Activated naive CD4-positive, alpha-beta T cell treated with anti-CD3 and anti-CD28 coated beads, Interleukin-2, amount 50 U/mL, for 72 hours (primary cell): ENCODE measurements around the gene IGSF8. TPM values are rescaled to one million over a fixed set of nuclear protein-coding genes. Genes with fewer than 3 reads are reported as not detected.
"Not testable (repeated sequence)": the region's sequence is repeated elsewhere in the genome, so short reads cannot be mapped to it uniquely, and the experiment has no call there.

ENCODE experiments used
- ATAC-seq, 2 donors: fragments of 150-1000 bp; cut with Tn5 transposase; 2 replicates each; pipeline ENCODE4 v1.10.0; 2021; ENCODE audit warnings: mild to moderate bottlenecking in 2 of 2, moderate library complexity in 2 of 2
- DNase-seq, 2 donors: peaks; one replicate each; pipeline ENCODE4 v3.0.0; 2021 to 2022; ENCODE audit warnings: low spot score in 2 of 2
- H3K27ac Mint-ChIP-seq, 2 donors: one replicate each; pipeline ENCODE4 v1.8.0; 2022; ENCODE audit warnings: mild to moderate bottlenecking in 2 of 2, mixed read lengths in 2 of 2
- H3K36me3 Mint-ChIP-seq, 2 donors: one replicate each; pipeline ENCODE4 v1.8.0; 2022; ENCODE audit warnings: mixed read lengths in 2 of 2
- H3K9me3 Mint-ChIP-seq, 2 donors: one replicate each; pipeline ENCODE4 v1.8.0; 2022; ENCODE audit warnings: mixed read lengths in 2 of 2
- total RNA-seq, 2 donors: library from RNA; stranded (reverse); gene quantifications; one replicate each; pipeline ENCODE4 v1.2.3, GENCODE V29; 2022

IGSF8 gene
- total RNA-seq, 2 donors from 2014 or later = 29.9 to 35.2 TPM

DNA sequence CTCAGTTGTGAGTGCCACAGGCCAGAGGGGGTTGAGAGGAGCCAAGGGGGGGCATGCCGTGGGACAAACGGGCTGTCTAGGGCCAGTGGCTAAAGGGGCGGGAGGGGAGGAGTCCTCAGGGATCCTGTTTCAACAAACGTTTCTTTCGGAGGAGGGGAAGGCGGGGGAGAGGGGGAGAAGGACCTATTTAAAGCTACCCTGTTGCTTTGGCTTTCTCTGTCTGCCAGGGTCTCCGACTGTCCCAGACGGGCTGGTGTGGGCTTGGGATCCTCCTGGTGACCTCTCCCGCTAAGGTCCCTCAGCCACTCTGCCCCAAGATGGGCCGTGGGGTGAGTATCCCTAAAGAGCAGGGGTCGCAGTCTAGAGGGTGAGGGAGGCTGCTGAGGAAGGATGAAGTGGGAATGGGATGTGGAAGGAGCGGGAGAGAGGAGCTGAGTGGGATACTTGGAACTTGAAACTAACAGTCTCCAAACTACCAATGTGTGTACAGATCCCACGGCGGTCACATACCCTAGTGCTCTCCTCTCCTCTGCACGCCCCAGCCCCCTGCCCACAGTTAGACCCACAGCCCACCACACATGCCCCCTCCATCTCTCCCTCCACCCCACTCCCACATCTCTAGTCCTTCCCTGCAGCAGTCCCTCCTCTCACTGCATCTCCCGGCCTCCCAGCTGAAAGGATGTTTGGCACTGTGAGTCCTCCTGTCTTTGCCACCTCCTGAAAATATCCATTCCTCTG lies 17.3 kb upstream of the IGSF8 start, which contains the start of gene ATP1A2:
TSS of gene ATP1A2 (plus strand) at position 215 of the 738 bp plus-strand sequence. CDS start at position 318, 103 bp downstream.
- peak within 1 kb of the TSS in 1 of 2 donors; percentile 25 for H3K27ac Mint-ChIP-seq
- ATAC-seq (no peak), DNase-seq (no peak)
- no peaks in the 10 kb centered on the region for H3K9me3 Mint-ChIP-seq
- no peaks in the 10 kb centered on the region for H3K36me3 Mint-ChIP-seq

DNA sequence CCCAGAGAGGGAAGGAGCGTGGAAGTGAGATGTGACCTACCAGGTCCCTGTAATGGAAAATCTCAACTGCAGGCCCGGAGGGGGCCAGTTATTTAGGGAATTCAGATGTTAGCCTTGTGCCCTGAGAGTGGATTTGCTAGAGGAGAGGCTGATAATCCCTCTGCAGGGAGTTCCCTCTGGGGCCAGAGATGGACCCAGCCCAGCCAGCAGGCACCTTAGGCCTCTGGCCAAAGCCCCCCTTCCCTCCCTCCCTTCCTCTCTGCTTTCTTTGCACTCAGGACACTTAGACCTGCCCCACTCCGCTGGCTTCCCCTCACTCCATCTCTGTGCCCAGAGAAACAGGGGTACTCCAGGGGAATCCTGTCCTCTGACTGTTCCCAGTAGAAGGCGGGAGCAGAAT lies 15.7 kb upstream of the IGSF8 start:
- H3K9me3 Mint-ChIP-seq = no peaks in the 10 kb centered on the region
- H3K36me3 Mint-ChIP-seq = no peaks in the 10 kb centered on the region
- peak overlapping the region in 1 of 2 donors; percentile 25 for H3K27ac Mint-ChIP-seq
- DNase-seq (no peak), ATAC-seq (no peak)

DNA sequence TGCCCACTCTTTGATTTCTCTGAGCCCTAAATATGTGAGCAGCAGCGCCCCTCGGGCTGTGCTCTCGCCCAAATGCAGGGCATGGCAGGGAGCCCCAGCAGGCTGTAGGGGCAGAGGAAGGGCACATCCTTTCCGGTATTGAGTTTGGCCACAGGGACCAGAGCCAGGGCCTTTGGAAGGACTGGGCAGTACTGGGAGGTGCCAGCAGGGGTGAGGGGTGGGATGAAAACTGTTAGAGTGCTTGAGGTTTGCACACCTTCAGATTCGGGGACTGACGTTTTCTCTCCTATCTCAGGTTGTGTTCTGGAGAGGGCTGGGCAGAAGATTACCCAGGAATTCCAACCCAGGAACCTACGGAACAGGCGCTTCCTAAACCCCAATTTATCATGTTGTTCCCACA lies 15.0 kb upstream of the IGSF8 start:
- ATAC-seq (no peak), DNase-seq (no peak)
- H3K9me3 Mint-ChIP-seq = no peaks in the 10 kb centered on the region
- H3K27ac Mint-ChIP-seq = no peak overlapping the region
- H3K36me3 Mint-ChIP-seq = no peaks in the 10 kb centered on the region

DNA sequence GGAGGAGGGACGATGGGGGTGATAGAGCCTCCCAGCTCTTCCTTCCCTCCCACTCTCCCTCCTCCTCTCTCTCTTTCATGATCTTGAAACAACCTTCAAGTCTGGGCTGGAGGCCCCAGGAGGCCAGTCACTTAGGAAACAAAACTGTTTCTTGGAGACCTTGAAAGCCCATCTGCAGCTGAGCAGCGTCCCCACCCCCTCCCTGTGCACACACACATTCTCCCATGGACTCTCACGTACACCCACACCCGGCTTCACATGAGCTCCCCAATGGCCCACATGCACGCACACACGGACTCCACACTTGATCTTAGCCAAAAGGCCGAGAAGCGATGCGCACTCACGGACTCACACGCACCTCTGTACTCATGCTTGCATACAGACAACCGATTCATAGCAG lies 13.9 kb upstream of the IGSF8 start:
- no peak for DNase-seq
- no peak overlapping the region for H3K27ac Mint-ChIP-seq
- ATAC-seq = no peak
- no peaks in the 10 kb centered on the region for H3K36me3 Mint-ChIP-seq
- H3K9me3 Mint-ChIP-seq = no peaks in the 10 kb centered on the region

DNA sequence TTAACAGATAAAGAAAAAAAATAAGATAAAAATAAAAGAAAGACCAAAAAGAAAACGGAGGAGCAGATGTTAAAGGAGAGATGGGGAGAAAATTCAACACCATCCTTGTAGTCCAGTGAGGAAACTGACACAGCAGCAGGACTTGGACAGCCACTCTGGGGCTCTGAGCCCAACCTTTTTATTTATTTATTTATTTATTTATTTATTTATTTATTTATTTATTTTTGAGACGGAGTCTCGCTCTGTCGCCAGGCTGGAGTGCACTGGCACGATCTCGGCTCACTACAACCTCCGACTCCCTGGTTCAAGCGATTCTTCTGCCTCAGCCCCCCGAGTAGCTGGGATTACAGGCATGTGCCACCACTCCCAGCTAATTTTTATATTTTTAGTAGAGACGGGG lies 13.0 kb upstream of the IGSF8 start:
- not testable (repeated sequence) for H3K36me3 Mint-ChIP-seq, H3K9me3 Mint-ChIP-seq, H3K27ac Mint-ChIP-seq, DNase-seq, ATAC-seq

DNA sequence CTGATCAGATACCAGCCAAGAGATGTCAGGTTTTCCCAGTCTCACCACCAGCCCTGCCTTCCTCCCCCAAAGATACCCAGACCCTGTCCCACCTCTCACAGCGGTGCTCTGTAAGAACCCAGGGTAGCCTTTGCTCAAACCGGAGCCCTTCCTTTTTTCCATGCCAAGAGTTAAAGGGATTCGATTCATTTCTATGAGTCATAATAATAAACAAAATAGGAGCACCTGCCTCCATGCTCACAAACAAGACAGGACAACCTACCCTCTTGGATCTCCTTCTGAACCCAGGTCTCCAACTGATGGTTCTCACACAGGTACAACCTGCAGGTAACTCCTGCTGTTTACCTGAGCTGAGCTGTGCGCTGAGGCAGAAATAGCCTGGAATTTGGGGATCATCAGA lies 11.3 kb upstream of the IGSF8 start:
- ATAC-seq (no peak), DNase-seq (no peak)
- H3K27ac Mint-ChIP-seq = no peak overlapping the region
- no peaks in the 10 kb centered on the region for H3K9me3 Mint-ChIP-seq
- H3K36me3 Mint-ChIP-seq = no peaks in the 10 kb centered on the region

DNA sequence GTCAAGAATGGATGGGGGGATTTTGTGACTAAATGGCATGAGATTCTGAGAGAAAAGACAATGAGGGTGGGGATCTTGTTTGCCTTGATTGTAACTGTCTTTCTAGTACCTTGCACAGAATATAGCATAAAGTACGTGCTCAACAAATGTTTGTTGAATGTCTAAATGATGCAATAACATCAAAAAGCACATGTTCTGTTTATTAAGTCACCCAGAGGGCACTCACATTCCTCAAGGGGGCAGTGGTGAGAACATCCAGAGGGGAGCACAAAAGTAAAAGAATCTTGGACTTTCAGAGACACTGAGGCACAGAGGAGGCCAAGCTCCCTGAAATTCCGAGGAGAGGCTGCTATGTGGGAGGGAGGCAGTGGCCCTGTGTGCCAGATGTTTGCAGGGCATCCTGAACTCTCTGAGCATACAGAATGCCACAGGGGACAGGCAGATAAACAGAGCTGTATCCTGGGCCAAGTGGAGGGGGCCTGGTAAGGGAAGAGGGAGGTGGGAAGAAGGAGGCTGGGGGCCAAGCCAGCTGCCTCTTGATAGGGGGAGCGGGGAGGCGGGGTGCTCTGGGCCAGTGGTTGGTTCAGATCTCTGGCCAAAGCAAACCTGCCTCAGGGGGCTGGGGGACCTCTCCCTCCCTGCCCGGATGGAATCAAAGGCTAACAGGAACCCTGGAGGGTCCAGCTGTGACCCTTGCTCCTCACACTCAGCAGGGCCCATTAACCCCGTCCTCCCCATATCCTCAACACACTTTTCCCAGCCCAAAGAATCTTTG lies 10.7 kb upstream of the IGSF8 start:
- peak in 1 of 2 donors; percentile 48 for DNase-seq
- no peaks in the 10 kb centered on the region for H3K9me3 Mint-ChIP-seq
- H3K27ac Mint-ChIP-seq = peak overlapping the region in 1 of 2 donors; percentile 24
- no peaks in the 10 kb centered on the region for H3K36me3 Mint-ChIP-seq
- ATAC-seq = peak in 1 of 2 donors; percentile 57

DNA sequence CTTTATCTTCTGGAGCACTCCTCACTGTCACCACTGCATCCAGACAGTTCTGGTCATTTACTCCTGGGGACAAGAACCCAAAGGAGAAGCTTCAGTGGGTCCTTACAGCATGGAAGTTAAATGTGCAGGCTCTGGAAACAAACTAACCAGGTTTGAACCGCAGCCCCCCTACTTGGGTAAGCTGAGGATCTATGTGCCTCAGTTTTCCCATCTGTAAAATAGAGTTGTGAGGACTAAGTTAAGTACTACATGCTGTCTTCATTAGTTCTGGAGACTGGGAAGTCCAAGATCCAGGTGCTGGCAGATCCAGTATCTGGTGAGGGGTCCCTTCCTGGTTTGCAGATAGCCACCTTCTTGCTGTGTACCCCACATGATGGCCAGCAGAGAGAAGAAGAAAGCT lies 9.1 kb upstream of the IGSF8 start:
- H3K36me3 Mint-ChIP-seq = no peaks in the 10 kb centered on the region
- no peak for DNase-seq
- ATAC-seq = no peak
- no peak overlapping the region for H3K27ac Mint-ChIP-seq
- no peaks in the 10 kb centered on the region for H3K9me3 Mint-ChIP-seq

DNA sequence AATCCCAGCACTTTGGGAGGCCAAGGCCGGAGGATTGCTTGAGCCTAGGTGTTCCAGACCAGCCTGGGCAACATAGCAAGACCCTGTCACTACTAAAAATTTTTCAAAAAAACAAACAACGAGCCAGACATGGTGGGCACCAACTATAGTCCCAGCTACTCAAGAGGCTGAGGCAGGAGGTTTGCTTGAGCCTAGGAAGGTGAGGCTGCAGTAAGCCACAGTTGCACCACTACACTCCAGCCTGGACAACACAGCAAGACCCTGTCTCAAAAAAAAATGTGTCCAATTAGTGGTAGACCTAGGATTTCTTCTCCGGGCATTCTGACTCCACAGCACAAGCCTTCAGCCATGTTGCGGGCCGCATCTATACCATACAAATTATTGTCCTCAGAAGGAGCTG lies 6.7 kb upstream of the IGSF8 start:
- no peaks in the 10 kb centered on the region for H3K36me3 Mint-ChIP-seq
- peak overlapping the region in 1 of 2 donors; percentile 85 for H3K27ac Mint-ChIP-seq
- DNase-seq (no peak), ATAC-seq (no peak)
- no peaks in the 10 kb centered on the region for H3K9me3 Mint-ChIP-seq

DNA sequence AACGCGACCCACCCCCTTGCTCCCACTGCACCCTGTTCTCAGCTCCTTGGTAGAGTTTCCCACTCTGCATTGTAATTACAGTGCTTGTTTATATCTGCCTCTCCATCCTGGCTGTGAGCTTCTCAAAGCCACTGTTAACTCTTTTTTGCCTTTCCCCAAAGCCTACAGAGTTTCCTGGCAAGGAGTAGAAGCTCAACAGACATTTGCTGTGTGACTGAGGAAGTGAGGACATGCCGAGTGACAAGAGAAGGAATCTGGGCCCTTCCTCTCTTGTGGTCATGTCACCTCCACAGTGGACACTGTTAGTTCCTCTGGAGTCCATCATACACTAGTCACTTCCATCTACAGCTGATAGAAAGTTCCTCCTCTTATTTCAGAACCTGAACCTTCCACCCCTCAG lies 6.1 kb upstream of the IGSF8 start:
- H3K27ac Mint-ChIP-seq = peak overlapping the region; percentile 50 to 85
- DNase-seq (no peak), ATAC-seq (no peak)
- no peaks in the 10 kb centered on the region for H3K9me3 Mint-ChIP-seq
- H3K36me3 Mint-ChIP-seq = no peaks in the 10 kb centered on the region

DNA sequence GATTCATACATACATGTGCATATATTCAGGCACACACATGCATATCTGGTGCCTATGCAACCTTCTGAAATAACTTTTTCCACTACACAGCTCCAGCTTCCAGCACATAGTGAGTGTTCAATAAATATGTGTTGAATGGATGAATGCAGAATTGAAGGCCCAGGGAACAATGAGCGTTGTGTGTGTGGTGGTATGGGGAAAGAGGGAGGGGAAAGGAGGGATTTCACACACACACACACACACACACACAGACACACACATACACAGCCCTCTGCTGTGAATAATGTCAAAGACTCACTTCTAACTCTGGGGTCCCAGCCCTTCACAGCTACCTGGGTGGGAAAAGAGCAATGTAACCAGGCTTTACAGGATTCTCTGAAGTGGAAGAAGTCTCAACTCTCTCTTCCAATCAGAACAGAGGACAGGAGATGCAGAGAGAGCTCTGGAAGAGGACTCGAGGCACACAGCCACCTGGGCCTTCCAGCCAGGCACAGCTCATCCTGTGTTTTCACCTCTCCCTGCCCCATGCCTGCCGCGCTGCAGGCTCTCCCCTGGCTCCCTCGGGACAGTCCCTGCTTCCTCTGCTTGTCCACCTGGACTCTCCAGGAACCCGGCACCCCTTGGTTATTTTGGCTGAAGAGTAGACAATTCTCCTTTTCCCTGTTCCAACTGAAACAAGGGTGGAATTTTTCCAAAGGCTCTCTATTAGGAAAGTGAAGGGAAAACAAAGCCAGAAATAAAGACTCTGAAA lies 5.4 kb upstream of the IGSF8 start:
- ATAC-seq = no peak
- H3K36me3 Mint-ChIP-seq = no peaks in the 10 kb centered on the region
- H3K27ac Mint-ChIP-seq = no peak overlapping the region

DNA sequence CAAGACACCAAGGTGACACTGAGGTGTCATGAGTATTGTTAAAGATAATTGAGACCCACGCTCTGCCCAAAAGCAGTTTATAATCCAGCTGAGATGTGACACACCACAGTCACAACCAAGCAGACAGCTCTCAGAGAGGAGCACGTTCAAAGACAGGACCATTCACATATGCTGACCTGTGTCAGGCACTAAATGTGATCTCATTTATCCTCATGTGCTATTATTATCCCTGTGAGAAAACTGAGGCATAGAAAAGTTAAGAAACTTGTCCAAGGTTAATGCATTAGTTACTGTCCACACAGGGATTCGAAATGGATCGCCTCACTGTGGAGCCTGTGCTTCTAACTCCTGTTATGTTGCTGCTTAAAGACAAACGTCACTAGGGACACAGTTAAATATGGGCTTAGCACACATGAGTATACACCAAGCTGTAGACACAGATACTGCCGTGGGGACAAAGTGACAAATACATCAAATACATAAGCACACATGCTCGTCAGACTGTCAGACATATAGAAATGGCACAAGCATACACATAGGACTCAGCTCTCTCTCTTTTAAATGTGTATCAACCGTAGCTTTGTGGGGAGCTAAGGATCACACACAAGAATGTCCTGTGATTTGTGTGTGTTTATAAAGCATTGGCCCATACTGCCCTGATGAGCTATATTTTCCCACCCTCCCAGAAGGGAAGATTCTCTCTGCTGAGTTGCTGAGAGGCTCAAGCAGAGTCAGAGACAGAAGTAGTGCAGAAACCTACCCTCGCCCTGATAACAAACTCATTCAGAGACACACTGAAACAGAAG lies 3.5 kb upstream of the IGSF8 start:
- H3K9me3 Mint-ChIP-seq = no peaks in the 10 kb centered on the region
- peaks cover 6% of the 10 kb centered on the region in 2 donors for H3K36me3 Mint-ChIP-seq
- no peak overlapping the region for H3K27ac Mint-ChIP-seq
- ATAC-seq = no peak
- DNase-seq = no peak

More for the DNA sequence above, 5.4 kb upstream of the IGSF8 start:
- no peak for DNase-seq
- H3K9me3 Mint-ChIP-seq = no peaks in the 10 kb centered on the region

DNA sequence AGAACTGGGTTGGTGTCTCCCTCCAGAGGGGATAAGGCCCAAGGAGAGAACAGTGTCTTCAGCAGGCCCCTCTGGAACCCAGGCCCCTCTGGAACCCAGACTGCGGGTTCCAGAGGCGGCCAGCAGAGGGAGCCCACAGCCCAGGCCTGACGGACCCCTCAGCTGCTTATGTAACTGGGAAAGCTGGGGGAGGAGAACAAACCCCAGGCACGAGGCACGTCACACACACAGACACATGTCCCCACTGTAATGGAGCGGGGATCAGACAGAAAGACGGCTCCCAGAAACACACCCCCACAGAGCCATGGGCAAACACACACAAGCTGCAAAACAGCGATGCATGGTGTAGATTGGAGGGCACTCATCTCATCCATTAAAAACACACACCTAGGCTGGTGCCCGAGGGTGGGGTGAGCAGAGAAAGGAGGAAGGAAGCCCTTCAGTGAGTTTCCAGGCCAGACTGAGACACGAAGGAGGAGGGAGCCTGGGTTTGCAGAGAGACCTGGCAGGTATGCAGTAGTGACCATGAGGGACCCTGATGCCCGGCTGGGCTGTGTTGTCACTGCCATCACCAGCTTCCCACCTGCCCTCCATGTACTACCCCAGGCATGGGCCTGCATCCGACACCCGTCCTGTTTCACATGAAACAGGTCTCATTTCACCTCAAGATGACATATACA lies 2.8 kb upstream of the IGSF8 start:
- Mint-ChIP-seq H3K9me3 (no peaks in the 10 kb centered on the region), H3K27ac (peak overlapping the region; percentile 12 to 90), H3K36me3 (peaks cover 6% of the 10 kb centered on the region in 2 donors)
- peak in 1 of 2 donors; percentile 76 for DNase-seq
- ATAC-seq = peak; percentile 11 to 34

DNA sequence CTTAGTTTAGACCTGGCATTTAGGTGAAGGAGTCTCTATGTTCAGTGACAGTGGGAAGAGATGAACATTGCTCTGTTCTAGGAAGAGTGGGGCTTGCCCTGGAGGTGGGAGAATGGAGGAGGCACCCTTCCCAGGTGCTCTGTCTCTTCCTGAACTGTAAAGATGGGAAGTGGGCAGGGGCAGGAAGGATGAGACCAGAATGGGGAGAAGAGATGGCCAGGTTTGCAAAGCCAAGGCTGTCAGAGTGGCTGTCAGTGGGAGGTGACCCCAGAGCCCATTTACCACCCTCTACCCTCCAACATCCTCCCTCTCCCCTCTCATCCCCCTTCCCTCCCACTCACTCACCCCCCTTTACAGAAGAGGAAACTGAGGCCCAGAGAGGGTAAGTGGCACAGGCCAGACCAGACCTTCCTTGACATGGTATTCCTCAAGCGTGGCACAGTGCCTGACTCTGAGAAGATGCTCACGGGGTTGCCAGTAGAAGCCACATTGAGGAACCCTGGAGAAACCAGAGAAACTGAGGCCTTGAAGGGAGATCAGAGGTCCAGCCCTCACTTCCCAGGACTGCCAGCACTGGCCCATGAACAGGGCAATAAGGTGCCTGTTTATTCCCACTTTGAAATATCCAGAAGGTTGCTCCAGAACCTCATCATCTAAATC lies 1.4 kb upstream of the IGSF8 start:
- ATAC-seq (no peak), DNase-seq (no peak)
- H3K36me3 Mint-ChIP-seq = peaks cover 6% of the 10 kb centered on the region in 2 donors
- H3K27ac Mint-ChIP-seq = peak overlapping the region; percentile 81 to 90
- H3K9me3 Mint-ChIP-seq = no peaks in the 10 kb centered on the region

DNA sequence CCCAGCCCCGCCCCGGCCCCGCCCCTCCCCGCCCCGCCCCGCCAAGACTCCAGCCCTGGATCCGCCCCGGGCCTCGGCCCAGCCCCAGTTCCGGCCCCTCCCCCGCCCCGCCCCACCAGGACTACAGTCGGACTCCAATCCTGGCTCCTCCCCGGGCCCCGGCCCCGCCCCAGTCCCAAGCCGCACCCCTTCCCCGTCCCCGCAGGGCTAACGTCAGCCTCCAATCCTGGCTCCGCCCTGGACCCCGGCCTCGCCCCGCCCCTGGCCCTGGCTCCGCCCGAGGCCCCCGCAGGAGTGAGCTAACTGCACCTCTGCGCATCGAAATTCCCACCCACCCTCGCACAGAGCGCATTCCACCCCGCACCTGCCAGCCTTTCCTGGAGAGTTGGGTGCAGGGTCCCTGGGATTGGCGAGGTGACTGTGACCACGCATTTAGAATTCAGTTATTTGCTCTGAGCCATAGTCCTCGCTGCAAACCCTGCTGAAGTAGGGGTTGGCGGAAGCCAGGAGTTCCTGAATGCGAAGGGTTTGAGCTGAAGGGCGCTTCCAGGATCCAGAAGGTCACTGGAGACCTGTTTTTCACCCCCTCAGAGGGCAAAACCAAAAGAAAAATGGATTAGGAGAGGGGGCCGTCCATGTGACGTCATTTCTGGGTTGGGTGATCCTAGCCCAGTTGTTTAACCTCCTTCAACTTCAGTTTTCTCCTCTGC lies 588 bp upstream of the IGSF8 start:
- no peaks in the 10 kb centered on the region for H3K9me3 Mint-ChIP-seq
- peaks cover 6% of the 10 kb centered on the region in 2 donors for H3K36me3 Mint-ChIP-seq
- H3K27ac Mint-ChIP-seq = peak overlapping the region; percentile 81 to 90
- DNase-seq (peak; percentile 95 to 97), ATAC-seq (peak; percentile 85 to 88)
